ENCODE data around the gene ADCYAP1. TPM values are rescaled to one million over a fixed set of nuclear protein-coding genes. Genes with fewer than 3 reads are reported as not detected.

The ADCYAP1 gene
- polyA plus RNA-seq, 1 donor (not counting 4 experiments of a cell fraction or from before 2014, with no cell fraction given): not detected

DNA sequence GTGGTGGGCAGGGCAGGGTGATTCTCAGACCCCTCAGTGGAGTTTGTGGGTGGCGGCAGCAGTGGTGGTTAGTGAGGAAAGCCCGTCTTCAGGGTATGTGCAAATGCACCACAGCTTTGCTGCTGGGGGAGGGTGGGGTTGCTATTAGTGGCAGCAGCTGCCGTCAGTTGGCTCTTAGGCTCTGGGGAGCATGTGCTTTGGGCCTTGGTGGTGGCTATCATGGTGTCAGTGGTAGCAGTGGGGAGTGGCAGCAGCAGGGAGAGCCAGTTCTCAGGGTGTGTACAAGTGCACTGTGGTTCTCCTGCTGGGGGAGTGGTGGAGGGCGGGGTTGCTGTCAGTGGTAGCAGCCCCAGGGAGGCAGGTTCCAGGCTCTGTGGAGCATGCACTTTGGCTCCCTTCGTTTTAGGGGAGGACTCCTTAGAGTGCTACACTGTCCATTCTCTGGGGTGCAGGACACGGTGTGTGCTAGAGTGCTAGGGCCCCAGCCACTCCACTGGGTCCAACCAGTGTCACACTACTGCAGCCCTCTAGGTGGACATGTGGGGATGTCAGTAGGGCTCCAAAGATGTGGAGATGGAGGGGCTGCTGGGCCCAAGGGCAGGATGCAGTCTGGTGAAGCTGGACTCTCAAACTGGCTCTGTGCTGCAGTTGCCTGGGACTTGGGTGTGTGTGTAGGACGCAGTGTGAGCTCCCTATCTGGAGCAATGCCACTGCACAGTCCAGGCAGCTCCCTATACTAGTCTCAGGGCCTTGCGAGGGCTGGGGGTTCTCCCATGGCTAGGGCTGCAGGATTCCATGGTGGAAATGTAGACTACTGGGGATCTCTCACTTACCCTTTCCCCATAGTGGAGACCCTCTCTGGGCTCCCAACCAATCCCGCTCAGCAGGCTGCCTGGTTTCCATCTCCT is 45.3 kb downstream of the ADCYAP1 start:
- Histone ChIP-seq H4K20me1 (ENCODE audit: control insufficient read depth, extremely low read depth, insufficient read depth, low read length) (no peaks in the 10 kb centered on the region), H3K27me3 (ENCODE audit: control insufficient read depth, extremely low read depth, insufficient read depth, low read length) (no peaks in the 10 kb centered on the region), H3K4me1 (ENCODE audit: control insufficient read depth, extremely low read depth, insufficient read depth, low read length) (no peaks in the 10 kb centered on the region), H3K9me3 (ENCODE audit: control insufficient read depth, low read depth, low read length) (no peaks in the 10 kb centered on the region), H3K4me3 (ENCODE audit: control insufficient read depth in 2 of 3, extremely low read depth in 1 of 3, insufficient read depth in 2 of 3, low read depth in 1 of 3, low read length in 3 of 3) (no peak overlapping the region), H3K4me2 (ENCODE audit: control insufficient read depth, extremely low read depth, insufficient read depth, low read depth, low read length) (no peak overlapping the region), H3K36me3 (ENCODE audit: control insufficient read depth in 2 of 2, extremely low read depth in 1 of 2, insufficient read depth in 2 of 2, low read length in 2 of 2) (no peaks in the 10 kb centered on the region), H3K79me2 (ENCODE audit: control insufficient read depth, insufficient read depth, low read length) (no peaks in the 10 kb centered on the region), H3K27ac (ENCODE audit: control insufficient read depth, insufficient read depth, low read length) (no peak overlapping the region), H3K9ac (ENCODE audit: control insufficient read depth, extremely low read depth, insufficient read depth, low read length) (no peak overlapping the region), H3K9me1 (ENCODE audit: control insufficient read depth, extremely low read depth, insufficient read depth, low read length) (no peaks in the 10 kb centered on the region), H2AFZ (ENCODE audit: control insufficient read depth, low read length) (no peak overlapping the region)
- TF ChIP-seq EZH2 (IDR thresholded peaks at IDR 0.05; ENCODE audit: low read length): no peak
- TF ChIP-seq, protein P1, sequence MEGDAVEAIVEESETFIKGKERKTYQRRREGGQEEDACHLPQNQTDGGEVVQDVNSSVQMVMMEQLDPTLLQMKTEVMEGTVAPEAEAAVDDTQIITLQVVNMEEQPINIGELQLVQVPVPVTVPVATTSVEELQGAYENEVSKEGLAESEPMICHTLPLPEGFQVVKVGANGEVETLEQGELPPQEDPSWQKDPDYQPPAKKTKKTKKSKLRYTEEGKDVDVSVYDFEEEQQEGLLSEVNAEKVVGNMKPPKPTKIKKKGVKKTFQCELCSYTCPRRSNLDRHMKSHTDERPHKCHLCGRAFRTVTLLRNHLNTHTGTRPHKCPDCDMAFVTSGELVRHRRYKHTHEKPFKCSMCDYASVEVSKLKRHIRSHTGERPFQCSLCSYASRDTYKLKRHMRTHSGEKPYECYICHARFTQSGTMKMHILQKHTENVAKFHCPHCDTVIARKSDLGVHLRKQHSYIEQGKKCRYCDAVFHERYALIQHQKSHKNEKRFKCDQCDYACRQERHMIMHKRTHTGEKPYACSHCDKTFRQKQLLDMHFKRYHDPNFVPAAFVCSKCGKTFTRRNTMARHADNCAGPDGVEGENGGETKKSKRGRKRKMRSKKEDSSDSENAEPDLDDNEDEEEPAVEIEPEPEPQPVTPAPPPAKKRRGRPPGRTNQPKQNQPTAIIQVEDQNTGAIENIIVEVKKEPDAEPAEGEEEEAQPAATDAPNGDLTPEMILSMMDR (optimal IDR thresholded peaks at IDR 0.05 in 1 of 3, IDR thresholded peaks at IDR 0.05 in 1 of 3, conservative IDR thresholded peaks at IDR 0.05 in 1 of 3; ENCODE audit: extremely low read depth in 1 of 3, insufficient read depth in 2 of 3, low read length in 3 of 3): no peak
- FAIRE-seq (no peak), DNase-seq (ENCODE audit: low read depth, low spot score) (no peak)
- dilution Hi-C loops (cut with MboI; ENCODE audit: extremely low pct_ligation_motif_present, low sequenced_read_pairs): no loop called here

DNA sequence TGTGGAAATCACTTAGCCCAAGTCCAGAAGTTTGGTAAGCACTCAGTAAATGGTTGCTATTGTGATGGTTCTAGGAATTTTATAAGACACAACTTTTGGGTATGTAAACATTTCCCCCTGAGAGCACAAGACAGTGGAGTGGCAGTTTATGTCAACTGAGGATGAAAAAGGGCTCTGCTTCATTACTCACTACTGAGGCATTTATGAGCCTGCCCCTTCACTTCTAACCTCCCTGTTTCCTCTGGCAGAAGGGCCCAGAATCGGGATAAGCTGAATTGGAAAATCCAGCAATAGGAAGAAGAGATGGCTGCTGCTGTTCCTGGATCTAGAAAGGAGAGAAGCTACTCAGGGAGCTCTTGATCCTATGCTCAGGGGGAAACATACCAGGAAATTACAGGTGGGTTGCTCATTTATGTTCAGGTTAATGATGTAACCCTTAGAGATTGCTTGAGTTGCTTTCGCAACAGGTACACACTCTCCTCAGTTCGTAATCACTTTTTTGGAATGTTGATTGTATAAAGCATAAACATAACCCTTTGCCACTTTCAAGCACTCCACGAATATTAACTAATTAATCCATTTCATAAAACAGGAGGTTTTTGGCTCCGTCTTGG is 46.3 kb downstream of the ADCYAP1 start:
- no peak overlapping the region for H3K27ac ChIP-seq (ENCODE audit: control insufficient read depth, insufficient read depth, low read length)
- H3K4me3 ChIP-seq (ENCODE audit: control insufficient read depth in 2 of 3, extremely low read depth in 1 of 3, insufficient read depth in 2 of 3, low read depth in 1 of 3, low read length in 3 of 3): no peak overlapping the region
- no peaks in the 10 kb centered on the region for H3K27me3 ChIP-seq (ENCODE audit: control insufficient read depth, extremely low read depth, insufficient read depth, low read length)
- no peak overlapping the region for H3K4me2 ChIP-seq (ENCODE audit: control insufficient read depth, extremely low read depth, insufficient read depth, low read depth, low read length)
- DNase-seq (ENCODE audit: low read depth, low spot score) (no peak), FAIRE-seq (no peak)
- no peaks in the 10 kb centered on the region for H3K4me1 ChIP-seq (ENCODE audit: control insufficient read depth, extremely low read depth, insufficient read depth, low read length)
- H4K20me1 ChIP-seq (ENCODE audit: control insufficient read depth, extremely low read depth, insufficient read depth, low read length): no peaks in the 10 kb centered on the region
- no peaks in the 10 kb centered on the region for H3K9me3 ChIP-seq (ENCODE audit: control insufficient read depth, low read depth, low read length)
- H3K36me3 ChIP-seq (ENCODE audit: control insufficient read depth in 2 of 2, extremely low read depth in 1 of 2, insufficient read depth in 2 of 2, low read length in 2 of 2): no peaks in the 10 kb centered on the region
- TF ChIP-seq, protein P1 (optimal IDR thresholded peaks at IDR 0.05 in 1 of 3, IDR thresholded peaks at IDR 0.05 in 1 of 3, conservative IDR thresholded peaks at IDR 0.05 in 1 of 3; ENCODE audit: extremely low read depth in 1 of 3, insufficient read depth in 2 of 3, low read length in 3 of 3): no peak
- TF ChIP-seq EZH2 (IDR thresholded peaks at IDR 0.05; ENCODE audit: low read length): no peak
- no peaks in the 10 kb centered on the region for H3K9me1 ChIP-seq (ENCODE audit: control insufficient read depth, extremely low read depth, insufficient read depth, low read length)
- H3K9ac ChIP-seq (ENCODE audit: control insufficient read depth, extremely low read depth, insufficient read depth, low read length): no peak overlapping the region
- no peak overlapping the region for H2AFZ ChIP-seq (ENCODE audit: control insufficient read depth, low read length)
- dilution Hi-C loops (cut with MboI; ENCODE audit: extremely low pct_ligation_motif_present, low sequenced_read_pairs): no loop called here
- no peaks in the 10 kb centered on the region for H3K79me2 ChIP-seq (ENCODE audit: control insufficient read depth, insufficient read depth, low read length)

Data from keratinocyte (primary cell).